ENCODE results near the gene METTL5. TPM values are rescaled to one million over a fixed set of nuclear protein-coding genes. Genes with fewer than 3 reads are reported as not detected.
A peak's percentile ranks its signal among the peaks of the same experiment; 100 is the strongest.
"Not testable (repeated sequence)": the region's sequence is repeated elsewhere in the genome, so short reads cannot be mapped to it uniquely, and the experiment has no call there.

METTL5 gene
- total RNA-seq, 1 donor from 2014 or later = 44.0 TPM

DNA sequence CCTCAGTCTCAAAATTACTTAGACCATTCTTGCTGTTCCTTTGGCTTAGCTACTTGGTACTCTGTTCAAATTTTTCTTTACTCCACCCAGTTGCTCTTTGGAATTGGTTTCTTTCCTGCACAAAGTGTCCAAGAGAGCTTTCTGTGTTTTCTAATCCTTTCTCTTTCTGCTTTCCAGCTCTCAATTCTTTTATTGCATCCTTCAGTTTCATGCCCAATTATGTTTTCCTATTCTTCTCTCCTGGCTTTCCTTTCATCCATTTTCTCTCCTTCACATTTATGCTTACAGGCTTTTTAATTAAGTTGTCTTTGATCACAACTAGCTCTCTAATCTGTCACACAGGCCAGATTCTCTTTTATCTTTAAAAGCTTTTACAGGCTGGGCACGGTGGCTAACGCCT, 40.8 kb upstream of the METTL5 start:
- peaks cover 11% of the 10 kb centered on the region for H3K36me3 Mint-ChIP-seq
- H3K4me1 Mint-ChIP-seq = peaks cover 24% of the 10 kb centered on the region
- no peak for DNase-seq (ENCODE audit: low spot score in 2 of 2, unreplicated experiment in 2 of 2)
- H3K4me3 Mint-ChIP-seq = no peak overlapping the region
- TF ChIP-seq, protein P1, sequence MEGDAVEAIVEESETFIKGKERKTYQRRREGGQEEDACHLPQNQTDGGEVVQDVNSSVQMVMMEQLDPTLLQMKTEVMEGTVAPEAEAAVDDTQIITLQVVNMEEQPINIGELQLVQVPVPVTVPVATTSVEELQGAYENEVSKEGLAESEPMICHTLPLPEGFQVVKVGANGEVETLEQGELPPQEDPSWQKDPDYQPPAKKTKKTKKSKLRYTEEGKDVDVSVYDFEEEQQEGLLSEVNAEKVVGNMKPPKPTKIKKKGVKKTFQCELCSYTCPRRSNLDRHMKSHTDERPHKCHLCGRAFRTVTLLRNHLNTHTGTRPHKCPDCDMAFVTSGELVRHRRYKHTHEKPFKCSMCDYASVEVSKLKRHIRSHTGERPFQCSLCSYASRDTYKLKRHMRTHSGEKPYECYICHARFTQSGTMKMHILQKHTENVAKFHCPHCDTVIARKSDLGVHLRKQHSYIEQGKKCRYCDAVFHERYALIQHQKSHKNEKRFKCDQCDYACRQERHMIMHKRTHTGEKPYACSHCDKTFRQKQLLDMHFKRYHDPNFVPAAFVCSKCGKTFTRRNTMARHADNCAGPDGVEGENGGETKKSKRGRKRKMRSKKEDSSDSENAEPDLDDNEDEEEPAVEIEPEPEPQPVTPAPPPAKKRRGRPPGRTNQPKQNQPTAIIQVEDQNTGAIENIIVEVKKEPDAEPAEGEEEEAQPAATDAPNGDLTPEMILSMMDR (IDR thresholded peaks at IDR 0.05; ENCODE audit: unreplicated experiment) = no peak
- H3K9me3 Mint-ChIP-seq = peaks cover under 1% of the 10 kb centered on the region
- H3K27me3 Mint-ChIP-seq (ENCODE audit: low read depth) = no peaks in the 10 kb centered on the region
- no peak overlapping the region for H3K27ac Mint-ChIP-seq

DNA sequence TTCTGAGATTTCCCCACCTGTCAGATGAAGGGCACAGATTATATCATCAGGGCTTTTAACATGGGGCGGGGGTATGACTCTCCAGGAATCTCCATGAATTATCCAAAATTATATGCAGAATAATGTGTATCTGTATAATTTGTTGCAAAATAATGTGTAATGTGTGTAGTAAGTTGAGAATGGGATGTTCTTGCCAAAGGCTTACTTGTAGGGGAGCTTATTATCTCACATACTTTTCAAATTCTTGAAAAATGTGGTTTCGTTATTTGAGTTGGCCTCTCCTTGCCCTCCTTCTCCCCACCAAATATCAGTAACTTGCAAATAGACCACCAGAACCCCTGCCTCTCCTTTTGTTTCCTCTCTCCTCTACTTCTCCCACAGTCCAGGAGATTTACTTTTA, 38.1 kb upstream of the METTL5 start:
- TF ChIP-seq, protein P1 (IDR thresholded peaks at IDR 0.05; ENCODE audit: unreplicated experiment) = no peak
- no peak for DNase-seq (ENCODE audit: low spot score in 2 of 2, unreplicated experiment in 2 of 2)
- peaks cover 20% of the 10 kb centered on the region for H3K4me1 Mint-ChIP-seq
- peak overlapping the region; percentile 28 for H3K27ac Mint-ChIP-seq
- no peaks in the 10 kb centered on the region for H3K27me3 Mint-ChIP-seq (ENCODE audit: low read depth)
- no peak overlapping the region for H3K4me3 Mint-ChIP-seq
- H3K36me3 Mint-ChIP-seq = peaks cover 20% of the 10 kb centered on the region
- peaks cover 8% of the 10 kb centered on the region for H3K9me3 Mint-ChIP-seq

DNA sequence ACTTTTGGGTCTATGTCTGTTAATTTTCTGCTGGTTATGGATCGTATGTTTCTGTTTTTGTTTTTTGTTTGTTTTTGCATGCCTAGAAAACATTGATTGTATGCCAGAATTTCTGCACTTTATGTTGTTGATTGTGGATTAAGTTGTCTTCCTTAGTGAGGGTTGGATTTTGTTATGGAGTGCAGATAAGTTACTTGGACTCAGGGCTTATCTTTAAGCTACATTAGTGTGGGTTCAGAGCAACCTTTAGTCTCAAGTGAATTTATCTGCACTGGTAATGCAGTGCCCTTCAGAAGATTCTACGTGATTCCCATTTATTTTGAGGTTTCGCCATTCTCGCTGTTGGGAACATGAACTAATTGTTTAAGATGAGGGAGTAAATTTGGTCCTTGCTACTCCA, 35.4 kb upstream of the METTL5 start:
- H3K27me3 Mint-ChIP-seq (ENCODE audit: low read depth) = no peaks in the 10 kb centered on the region
- peaks cover 20% of the 10 kb centered on the region for H3K36me3 Mint-ChIP-seq
- H3K4me1 Mint-ChIP-seq = peaks cover 20% of the 10 kb centered on the region
- H3K4me3 Mint-ChIP-seq = no peak overlapping the region
- no peak overlapping the region for H3K27ac Mint-ChIP-seq
- DNase-seq (ENCODE audit: low spot score in 2 of 2, unreplicated experiment in 2 of 2) = no peak
- H3K9me3 Mint-ChIP-seq = peaks cover 8% of the 10 kb centered on the region
- TF ChIP-seq, protein P1 (IDR thresholded peaks at IDR 0.05; ENCODE audit: unreplicated experiment) = no peak

DNA sequence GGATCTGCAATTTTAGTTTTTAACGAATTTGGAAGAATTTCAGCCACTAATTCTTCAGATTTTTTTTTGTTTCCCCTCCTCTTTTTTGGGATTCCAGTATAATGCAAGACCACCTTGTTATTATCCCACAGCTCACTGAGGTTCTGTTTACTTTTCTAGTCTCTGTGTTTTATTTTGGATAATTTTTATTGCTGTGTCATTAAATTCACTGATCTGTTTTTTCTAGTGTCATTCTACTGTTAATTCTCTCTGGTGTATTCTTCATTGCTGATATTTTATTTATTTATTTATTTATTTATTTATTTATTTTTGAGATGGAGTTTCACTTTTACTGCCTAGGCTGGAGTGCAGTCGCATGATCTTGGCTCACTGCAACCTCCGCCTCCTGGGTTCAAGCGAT, 34.7 kb upstream of the METTL5 start:
- Mint-ChIP-seq H3K4me3 (no peak overlapping the region), H3K27ac (no peak overlapping the region), H3K27me3 (ENCODE audit: low read depth) (no peaks in the 10 kb centered on the region), H3K36me3 (peaks cover 19% of the 10 kb centered on the region), H3K9me3 (peaks cover 8% of the 10 kb centered on the region), H3K4me1 (peaks cover 20% of the 10 kb centered on the region)
- no peak for DNase-seq (ENCODE audit: low spot score in 2 of 2, unreplicated experiment in 2 of 2)
- TF ChIP-seq, protein P1 (IDR thresholded peaks at IDR 0.05; ENCODE audit: unreplicated experiment) = no peak

DNA sequence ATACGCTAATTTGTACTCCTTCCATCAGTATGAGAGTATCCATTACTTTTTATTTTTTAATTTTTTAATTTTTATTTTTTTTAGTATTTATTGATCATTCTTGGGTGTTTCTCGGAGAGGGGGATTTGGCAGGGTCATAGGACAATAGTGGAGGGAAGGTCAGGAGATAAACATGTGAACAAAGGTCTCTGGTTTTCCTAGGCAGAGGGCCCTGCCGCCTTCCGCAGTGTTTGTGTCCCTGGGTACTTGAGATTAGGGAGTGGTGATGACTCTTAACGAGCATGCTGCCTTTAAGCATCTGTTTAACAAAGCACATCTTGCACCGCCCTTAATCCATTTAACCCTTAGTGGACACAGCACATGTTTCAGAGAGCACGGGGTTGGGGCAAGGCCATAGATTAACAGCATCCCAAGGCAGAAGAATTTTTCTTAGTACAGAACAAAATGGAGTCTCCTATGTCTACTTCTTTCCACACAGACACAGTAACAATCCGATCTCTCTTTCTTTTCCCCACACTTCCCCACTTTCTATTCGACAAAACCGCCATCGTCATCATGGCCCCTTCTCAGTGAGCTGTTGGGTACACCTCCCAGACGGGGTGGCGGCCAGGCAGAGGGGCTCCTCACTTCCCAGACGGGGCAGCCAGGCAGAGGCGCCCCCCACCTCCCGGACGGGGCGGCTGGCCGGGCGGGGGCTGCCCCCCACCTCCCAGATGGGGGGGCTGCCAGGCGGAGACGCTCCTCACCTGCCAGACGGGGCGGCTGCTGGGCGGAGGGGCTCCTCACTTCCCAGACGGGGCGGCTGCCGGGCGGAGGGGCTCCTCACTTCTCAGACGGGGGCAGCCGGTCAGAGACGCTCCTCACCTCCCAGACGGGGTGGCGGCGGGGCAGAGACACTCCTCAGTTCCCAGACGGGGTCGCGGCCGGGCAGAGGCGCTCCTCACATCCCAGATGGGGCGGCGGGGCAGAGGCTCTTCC, 30.9 kb upstream of the METTL5 start:
- H3K27ac Mint-ChIP-seq; H3K9me3 Mint-ChIP-seq; H3K4me3 Mint-ChIP-seq; H3K4me1 Mint-ChIP-seq; H3K27me3 Mint-ChIP-seq (ENCODE audit: low read depth); DNase-seq (ENCODE audit: low spot score in 2 of 2, unreplicated experiment in 2 of 2): not testable (repeated sequence)
- peaks cover 21% of the 10 kb centered on the region for H3K36me3 Mint-ChIP-seq

DNA sequence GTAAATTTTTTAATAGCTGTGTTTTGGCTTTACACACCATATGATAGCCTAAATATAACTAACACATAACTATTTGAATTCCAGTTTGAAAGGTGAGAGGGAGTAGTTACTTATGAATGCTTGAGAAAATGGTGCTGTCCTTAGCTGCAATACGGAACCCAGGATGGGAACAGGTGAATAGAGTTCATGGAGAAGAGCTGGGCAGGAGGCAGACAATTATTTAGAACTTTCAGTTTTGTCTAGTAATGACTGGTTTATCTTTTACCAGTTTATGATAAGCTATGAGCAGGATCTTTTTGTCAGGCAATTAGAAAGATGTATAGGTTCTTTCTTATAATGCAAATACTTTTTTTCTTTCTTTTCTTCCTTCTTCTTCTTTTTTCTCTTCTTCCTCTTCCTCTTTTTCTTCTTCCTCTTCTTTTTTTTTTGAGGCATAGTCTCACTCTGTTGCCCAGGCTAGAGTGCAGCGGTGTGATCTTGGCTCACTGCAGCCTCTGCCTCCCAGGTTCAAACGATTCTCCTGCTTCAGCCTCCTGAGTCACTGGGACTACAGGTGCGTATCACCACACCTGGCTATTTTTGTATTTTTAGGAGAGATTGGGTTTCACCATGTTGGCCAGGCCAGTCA, 28.4 kb upstream of the METTL5 start:
- Mint-ChIP-seq H3K27ac (no peak overlapping the region), H3K4me1 (peaks cover 3% of the 10 kb centered on the region), H3K36me3 (peaks cover 20% of the 10 kb centered on the region), H3K4me3 (no peak overlapping the region), H3K9me3 (peaks cover 5% of the 10 kb centered on the region), H3K27me3 (ENCODE audit: low read depth) (no peaks in the 10 kb centered on the region)
- no peak for DNase-seq (ENCODE audit: low spot score in 2 of 2, unreplicated experiment in 2 of 2)
- TF ChIP-seq, protein P1 (IDR thresholded peaks at IDR 0.05; ENCODE audit: unreplicated experiment) = no peak
